ENCODE results near the gene ACOXL.

The ACOXL gene

GRCh38 chr2:110927526-110927925 is 195.2 kb downstream of the ACOXL start:
- TF ChIP-seq, protein P1, sequence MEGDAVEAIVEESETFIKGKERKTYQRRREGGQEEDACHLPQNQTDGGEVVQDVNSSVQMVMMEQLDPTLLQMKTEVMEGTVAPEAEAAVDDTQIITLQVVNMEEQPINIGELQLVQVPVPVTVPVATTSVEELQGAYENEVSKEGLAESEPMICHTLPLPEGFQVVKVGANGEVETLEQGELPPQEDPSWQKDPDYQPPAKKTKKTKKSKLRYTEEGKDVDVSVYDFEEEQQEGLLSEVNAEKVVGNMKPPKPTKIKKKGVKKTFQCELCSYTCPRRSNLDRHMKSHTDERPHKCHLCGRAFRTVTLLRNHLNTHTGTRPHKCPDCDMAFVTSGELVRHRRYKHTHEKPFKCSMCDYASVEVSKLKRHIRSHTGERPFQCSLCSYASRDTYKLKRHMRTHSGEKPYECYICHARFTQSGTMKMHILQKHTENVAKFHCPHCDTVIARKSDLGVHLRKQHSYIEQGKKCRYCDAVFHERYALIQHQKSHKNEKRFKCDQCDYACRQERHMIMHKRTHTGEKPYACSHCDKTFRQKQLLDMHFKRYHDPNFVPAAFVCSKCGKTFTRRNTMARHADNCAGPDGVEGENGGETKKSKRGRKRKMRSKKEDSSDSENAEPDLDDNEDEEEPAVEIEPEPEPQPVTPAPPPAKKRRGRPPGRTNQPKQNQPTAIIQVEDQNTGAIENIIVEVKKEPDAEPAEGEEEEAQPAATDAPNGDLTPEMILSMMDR (IDR thresholded peaks at IDR 0.05; ENCODE audit: insufficient read depth, low read length, missing control alignments) = no peak
- DNase-seq (ENCODE audit: low read depth, low spot score) = no peak
- ChIA-PET CTCF (no interaction called here), POLR2A (no interaction called here)
- no peak overlapping the region for H3K4me3 ChIP-seq (ENCODE audit: low read depth, low read length)

DNA sequence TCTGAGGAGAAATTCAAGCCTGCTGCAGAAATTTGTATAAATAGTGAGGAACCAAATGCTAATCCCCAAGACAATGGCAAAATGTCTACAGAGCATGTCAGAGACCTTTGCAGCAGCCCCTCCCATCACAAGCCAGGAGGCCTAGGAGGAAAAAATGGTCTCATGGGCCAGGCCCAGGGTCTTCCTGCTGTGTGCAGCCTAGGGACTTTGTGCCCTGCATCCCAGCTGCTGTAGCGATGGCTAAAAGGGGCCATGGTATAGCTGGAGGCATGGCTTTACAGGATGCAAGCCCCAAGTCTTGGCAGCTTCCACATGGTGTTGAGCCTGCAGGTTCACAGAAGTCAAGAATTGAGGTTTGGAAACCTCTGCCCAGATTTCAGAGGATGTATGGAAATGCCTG is 197.2 kb downstream of the ACOXL start:
- TF ChIP-seq, protein P1 (IDR thresholded peaks at IDR 0.05; ENCODE audit: insufficient read depth, low read length, missing control alignments) = no peak
- no peak for DNase-seq (ENCODE audit: low read depth, low spot score)
- ChIA-PET POLR2A (no interaction called here), CTCF (no interaction called here)
- no peak overlapping the region for H3K4me3 ChIP-seq (ENCODE audit: low read depth, low read length)

DNA sequence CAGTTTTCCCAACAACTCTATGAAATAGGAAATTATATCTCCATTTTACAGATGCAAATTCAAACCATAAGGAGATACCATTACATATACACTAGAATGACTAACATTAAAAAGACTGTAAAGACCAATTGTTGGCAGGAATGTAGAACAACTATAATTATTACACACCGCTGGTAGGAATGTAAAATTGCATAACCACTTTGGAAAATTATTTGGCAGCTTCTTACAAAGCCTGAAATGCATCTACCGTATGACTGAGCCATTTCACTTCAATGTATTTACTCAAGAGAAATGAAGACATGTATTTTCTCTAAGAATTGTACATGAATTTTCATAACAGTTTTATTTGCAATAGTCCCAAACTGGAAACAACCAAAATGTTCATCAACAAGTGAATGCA is 199.3 kb downstream of the ACOXL start:
- CTCF ChIA-PET = no interaction called here
- TF ChIP-seq, protein P1 (IDR thresholded peaks at IDR 0.05; ENCODE audit: insufficient read depth, low read length, missing control alignments) = no peak

DNA sequence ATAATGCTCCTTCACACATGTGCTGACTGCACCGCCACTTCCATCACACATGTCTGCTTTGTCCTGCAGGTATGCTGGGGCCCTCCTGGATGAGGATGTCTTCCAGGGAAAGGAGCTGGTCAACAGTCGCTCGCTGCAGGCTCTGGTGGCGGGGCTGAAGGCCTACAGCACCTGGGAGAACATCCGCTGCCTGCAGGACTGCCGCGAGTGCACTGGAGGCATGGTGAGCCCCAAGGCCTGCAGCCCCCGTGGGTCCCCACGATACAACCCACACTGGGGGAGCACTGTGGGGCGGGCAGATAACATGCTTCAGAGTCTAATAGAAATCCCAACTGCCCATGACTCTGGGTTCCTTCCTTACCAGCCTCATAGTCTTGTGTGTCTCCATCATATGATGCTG is 201.0 kb downstream of the ACOXL start:
- DNase-seq (ENCODE audit: low read depth, low spot score) = no peak
- TF ChIP-seq, protein P1 (IDR thresholded peaks at IDR 0.05; ENCODE audit: insufficient read depth, low read length, missing control alignments) = no peak
- no peak overlapping the region for H3K4me3 ChIP-seq (ENCODE audit: low read depth, low read length)
- ChIA-PET POLR2A (no interaction called here), CTCF (no interaction called here)

More for the DNA sequence above, 199.3 kb downstream of the ACOXL start:
- POLR2A ChIA-PET = no interaction called here
- no peak overlapping the region for H3K4me3 ChIP-seq (ENCODE audit: low read depth, low read length)
- peak; percentile 10 for DNase-seq (ENCODE audit: low read depth, low spot score)

- no peak for DNase-seq (ENCODE audit: low read depth, low spot score)
- no peak overlapping the region for H3K4me3 ChIP-seq (ENCODE audit: low read depth, low read length)
- ChIA-PET POLR2A (no interaction called here), CTCF (no interaction called here)
- TF ChIP-seq, protein P1 (IDR thresholded peaks at IDR 0.05; ENCODE audit: insufficient read depth, low read length, missing control alignments) = no peak
Measured at GRCh38 chr2:110934948-110935347, 202.6 kb downstream of the ACOXL start.

GRCh38 chr2:110940376-110940910 is 208.1 kb downstream of the ACOXL start:
- ChIA-PET POLR2A (no interaction called here), CTCF (no interaction called here)
- TF ChIP-seq, protein P1 (IDR thresholded peaks at IDR 0.05; ENCODE audit: insufficient read depth, low read length, missing control alignments) = no peak
- no peak for DNase-seq (ENCODE audit: low read depth, low spot score)
- H3K4me3 ChIP-seq (ENCODE audit: low read depth, low read length) = no peak overlapping the region

All from AG04449 (cell line).